Urinary bladder (tissue), 4 donors: ENCODE measurements around the gene FAM9B. TPM values are rescaled to one million over a fixed set of nuclear protein-coding genes. Genes with fewer than 3 reads are reported as not detected.

Experiments
- DNase-seq: peaks from one replicate; pipeline ENCODE4 v3.0.0-alpha.2; 2015; ENCODE audit errors: extremely low spot score
- H3K27ac ChIP-seq: one replicate; pipeline ENCODE4 v1.5.1; 2013; ENCODE audit warnings: low read depth, mild to moderate bottlenecking, moderate library complexity
- H3K36me3 ChIP-seq: one replicate; pipeline ENCODE4 v1.6.1; 2013; ENCODE audit warnings: mild to moderate bottlenecking, moderate library complexity; ENCODE audit not compliant: insufficient read depth
- H3K4me1 ChIP-seq: one replicate; pipeline ENCODE4 v1.6.1; 2013; ENCODE audit warnings: mild to moderate bottlenecking, moderate library complexity; ENCODE audit not compliant: insufficient read depth
- H3K4me3 ChIP-seq: one replicate; pipeline ENCODE4 v1.5.1; 2013; ENCODE audit warnings: low read depth, low read length
- WGBS: extraction: QIAGEN DNeasy Blood & Tissue Kit; methylation state at CpG from one replicate; pipeline ENCODE4 v1.1.7; 2013; 5-methylcytosine and 5-hydroxymethylcytosine counted together
- polyA plus RNA-seq: library from polyadenylated mRNA; stranded (reverse); fragments of 200-250 nt; gene quantifications from one replicate; pipeline ENCODE4 v1.2.3, GENCODE V29; 2013
- total RNA-seq: library from RNA; depleted of rRNA; stranded (reverse); fragments of >200 nt; gene quantifications from one replicate; pipeline ENCODE4 v1.2.3, GENCODE V29; 2014
- donor health status: healthy with polysubstance abuse.
- donor health status: healthy.

Gene FAM9B
- total RNA-seq = 0.79 TPM
- polyA plus RNA-seq = not detected

- Histone ChIP-seq H3K4me1 (no peaks in the 10 kb centered on the region), H3K36me3 (no peaks in the 10 kb centered on the region), H3K27ac (no peak within 1 kb of the TSS), H3K4me3 (no peak within 1 kb of the TSS)
- no peak for DNase-seq
- WGBS = 93% methylated on average over 11 of the region's 11 CpGs
These were observed at the start of gene FAM9B for GRCh38 chrX:9033989-9034388. Gene FAM9B (minus strand): TSS chrX:9034127. CDS start chrX:9032986, 1,141 bp downstream.

- DNase-seq = no peak
- WGBS = 61% methylated on average over 2 of the region's 2 CpGs
- H3K36me3 ChIP-seq = no peaks in the 10 kb centered on the region
- no peak overlapping the region for H3K27ac ChIP-seq
- no peak overlapping the region for H3K4me3 ChIP-seq
- H3K4me1 ChIP-seq = no peaks in the 10 kb centered on the region
These were observed 47.3 kb upstream of the FAM9B start for GRCh38 chrX:9081271-9081670.

- no peaks in the 10 kb centered on the region for H3K4me1 ChIP-seq
- H3K36me3 ChIP-seq = no peaks in the 10 kb centered on the region
- no peak overlapping the region for H3K4me3 ChIP-seq
- no peak for DNase-seq
- 79% methylated on average over 5 of the region's 5 CpGs for WGBS
- H3K27ac ChIP-seq = no peak overlapping the region
These were observed 40.4 kb upstream of the FAM9B start for GRCh38 chrX:9074326-9074725.

DNA sequence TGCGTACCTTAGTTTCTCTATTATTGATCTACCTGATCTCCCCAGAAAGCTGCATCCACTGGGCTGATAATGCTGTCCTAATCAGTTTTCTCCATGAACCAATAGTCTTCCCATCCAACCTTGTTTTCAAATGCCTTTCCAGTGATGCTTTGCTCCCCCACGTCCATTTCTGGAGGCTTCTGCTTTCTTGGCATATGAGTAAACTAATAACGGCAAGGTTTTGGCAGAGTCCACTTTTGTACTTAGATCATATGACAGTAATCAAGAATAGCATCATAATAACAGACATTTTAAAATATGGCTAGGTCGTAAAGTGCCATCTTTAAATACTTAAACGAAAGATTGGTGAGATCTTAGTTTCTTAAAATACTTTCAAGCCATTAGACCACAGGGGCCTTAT, 38.4 kb upstream of the FAM9B start:
- Histone ChIP-seq H3K4me3 (no peak overlapping the region), H3K4me1 (no peaks in the 10 kb centered on the region), H3K27ac (no peak overlapping the region), H3K36me3 (no peaks in the 10 kb centered on the region)
- 40% methylated on average over 5 of the region's 5 CpGs for WGBS
- no peak for DNase-seq

GRCh38 chrX:9071031-9071650, 37.2 kb upstream of the FAM9B start:
- Histone ChIP-seq H3K27ac (no peak overlapping the region), H3K4me1 (no peaks in the 10 kb centered on the region), H3K36me3 (no peaks in the 10 kb centered on the region), H3K4me3 (no peak overlapping the region)
- WGBS = 94% methylated on average over 4 of the region's 4 CpGs
- DNase-seq = no peak

DNA sequence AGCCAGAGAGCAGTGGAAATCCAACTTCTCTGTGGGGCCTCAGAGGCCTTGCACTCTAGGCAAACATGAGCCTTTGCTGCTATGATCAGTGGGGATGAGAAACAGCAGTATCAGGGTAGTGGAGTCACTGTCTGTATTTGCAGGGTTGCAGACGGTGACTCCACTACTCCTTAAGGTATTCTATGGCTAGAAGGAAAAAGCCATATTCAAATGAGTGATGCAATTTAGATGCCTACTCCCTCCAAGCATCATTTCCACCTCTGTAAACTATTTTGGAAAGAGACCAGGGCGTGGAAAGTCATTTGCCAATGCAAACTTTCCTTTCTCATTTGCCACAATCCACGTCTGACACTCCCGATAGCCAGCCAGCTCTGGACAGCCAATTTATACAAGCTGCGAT, 35.6 kb upstream of the FAM9B start:
- DNase-seq = no peak
- WGBS = 92% methylated on average over 5 of the region's 5 CpGs
- Histone ChIP-seq H3K36me3 (no peaks in the 10 kb centered on the region), H3K4me1 (no peaks in the 10 kb centered on the region), H3K4me3 (no peak overlapping the region), H3K27ac (no peak overlapping the region)

GRCh38 chrX:9064694-9065093, 30.8 kb upstream of the FAM9B start:
- Histone ChIP-seq H3K27ac (no peak overlapping the region), H3K4me3 (no peak overlapping the region), H3K36me3 (no peaks in the 10 kb centered on the region), H3K4me1 (no peaks in the 10 kb centered on the region)
- DNase-seq = no peak

GRCh38 chrX:9062641-9063040, 28.7 kb upstream of the FAM9B start:
- H3K4me1 ChIP-seq = no peaks in the 10 kb centered on the region
- WGBS = 47% methylated on average over 3 of the region's 3 CpGs
- no peak for DNase-seq
- no peak overlapping the region for H3K4me3 ChIP-seq
- H3K36me3 ChIP-seq = no peaks in the 10 kb centered on the region
- H3K27ac ChIP-seq = no peak overlapping the region

DNA sequence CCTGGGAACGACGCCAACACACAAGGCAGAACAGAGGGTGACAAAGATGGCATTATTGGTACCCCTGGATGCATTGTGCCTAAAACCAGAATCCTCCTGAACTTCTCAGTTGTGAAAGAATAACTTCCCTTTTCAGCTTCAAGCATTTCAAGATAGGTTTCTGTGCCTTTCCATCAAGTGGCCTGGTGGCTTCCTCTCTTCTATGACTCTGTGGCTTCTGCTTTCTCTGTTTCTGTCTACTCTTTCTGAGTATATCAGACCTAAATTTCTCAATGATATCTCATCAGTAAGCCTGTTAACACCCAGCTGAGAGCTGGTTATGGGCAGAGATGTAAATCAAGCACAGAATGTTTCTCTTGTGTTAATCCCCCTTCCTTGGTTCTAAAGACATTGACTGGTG, 21.4 kb upstream of the FAM9B start:
- no peak for DNase-seq
- no peaks in the 10 kb centered on the region for H3K36me3 ChIP-seq
- no peaks in the 10 kb centered on the region for H3K4me1 ChIP-seq
- H3K4me3 ChIP-seq = no peak overlapping the region
- 69% methylated on average over 2 of the region's 2 CpGs for WGBS
- H3K27ac ChIP-seq = no peak overlapping the region

GRCh38 chrX:9052081-9052480, 18.2 kb upstream of the FAM9B start:
- 92% methylated on average over 3 of the region's 3 CpGs for WGBS
- DNase-seq = no peak
- H3K4me1 ChIP-seq = no peaks in the 10 kb centered on the region

DNA sequence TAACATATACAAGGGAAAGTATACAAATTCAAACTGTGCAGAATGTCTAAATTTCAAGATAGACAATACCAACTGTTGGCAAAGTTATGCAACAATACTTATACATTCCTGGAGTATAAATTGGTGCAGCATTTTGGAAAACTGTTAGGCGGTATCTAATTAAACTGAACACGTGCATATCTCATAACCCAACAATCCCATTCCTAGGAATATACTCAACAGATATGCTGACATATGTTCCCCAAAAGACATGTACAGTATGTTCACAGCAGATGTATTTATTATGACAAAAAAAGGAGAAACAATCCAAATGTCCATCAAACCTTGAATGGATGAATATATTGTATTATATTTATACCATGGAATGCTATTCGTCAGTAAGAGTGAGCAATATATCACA, 16.4 kb upstream of the FAM9B start:
- Histone ChIP-seq H3K36me3 (no peaks in the 10 kb centered on the region), H3K4me3 (no peak overlapping the region), H3K27ac (no peak overlapping the region), H3K4me1 (no peaks in the 10 kb centered on the region)
- no peak for DNase-seq
- WGBS = 91% methylated on average over 3 of the region's 3 CpGs

More at GRCh38 chrX:9052081-9052480, 18.2 kb upstream of the FAM9B start:
- no peak overlapping the region for H3K27ac ChIP-seq
- H3K4me3 ChIP-seq = no peak overlapping the region
- H3K36me3 ChIP-seq = no peaks in the 10 kb centered on the region

DNA sequence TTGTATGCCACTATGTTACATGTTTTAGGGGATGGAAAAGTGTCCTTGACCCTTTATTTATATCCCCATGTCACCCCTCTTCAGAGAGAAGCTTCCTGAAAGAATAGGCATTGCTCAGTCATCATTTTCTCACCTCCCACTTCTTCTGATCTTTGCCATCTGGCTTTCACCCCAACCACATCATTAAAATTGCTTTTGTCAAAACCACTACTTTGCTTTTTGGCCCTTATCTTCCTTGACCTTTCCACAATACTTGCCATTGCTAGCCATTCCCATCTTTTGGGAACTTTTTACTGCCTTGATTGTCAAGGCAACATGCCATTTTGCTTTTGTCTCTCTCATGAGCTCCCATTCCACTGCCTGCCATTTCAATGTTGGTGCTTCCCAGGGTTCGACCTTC, 14.9 kb upstream of the FAM9B start:
- no peak overlapping the region for H3K27ac ChIP-seq
- 100% methylated on average over 1 of the region's 1 CpG for WGBS
- H3K4me1 ChIP-seq = no peaks in the 10 kb centered on the region
- H3K4me3 ChIP-seq = no peak overlapping the region
- DNase-seq = no peak
- H3K36me3 ChIP-seq = no peaks in the 10 kb centered on the region

GRCh38 chrX:9038244-9038643, 4.3 kb upstream of the FAM9B start:
- Histone ChIP-seq H3K36me3 (no peaks in the 10 kb centered on the region), H3K4me3 (no peak overlapping the region), H3K4me1 (no peaks in the 10 kb centered on the region), H3K27ac (no peak overlapping the region)
- DNase-seq = no peak
- 75% methylated on average over 4 of the region's 4 CpGs for WGBS

- H3K4me1 ChIP-seq = no peaks in the 10 kb centered on the region
- 86% methylated on average over 4 of the region's 4 CpGs for WGBS
- H3K27ac ChIP-seq = no peak overlapping the region
- no peak for DNase-seq
- H3K36me3 ChIP-seq = no peaks in the 10 kb centered on the region
- H3K4me3 ChIP-seq = no peak overlapping the region
These were observed 3.4 kb upstream of the FAM9B start for GRCh38 chrX:9037296-9037695.

- 96% methylated on average over 17 of the region's 17 CpGs for WGBS
- H3K36me3 ChIP-seq = no peaks in the 10 kb centered on the region
- no peaks in the 10 kb centered on the region for H3K4me1 ChIP-seq
- no peak overlapping the region for H3K27ac ChIP-seq
- no peak overlapping the region for H3K4me3 ChIP-seq
- DNase-seq = no peak
These were observed 341 bp downstream of the FAM9B start for GRCh38 chrX:9033586-9033985.
